ENCODE data around the gene REN. TPM values are rescaled to one million over a fixed set of nuclear protein-coding genes. Genes with fewer than 3 reads are reported as not detected.

Gene REN
- total and polyA plus RNA-seq, 2 of the 13 experiments (the other 11 are each of a cell fraction or from before 2014, with no cell fraction given), result not detected

- TF ChIP-seq, protein P1, sequence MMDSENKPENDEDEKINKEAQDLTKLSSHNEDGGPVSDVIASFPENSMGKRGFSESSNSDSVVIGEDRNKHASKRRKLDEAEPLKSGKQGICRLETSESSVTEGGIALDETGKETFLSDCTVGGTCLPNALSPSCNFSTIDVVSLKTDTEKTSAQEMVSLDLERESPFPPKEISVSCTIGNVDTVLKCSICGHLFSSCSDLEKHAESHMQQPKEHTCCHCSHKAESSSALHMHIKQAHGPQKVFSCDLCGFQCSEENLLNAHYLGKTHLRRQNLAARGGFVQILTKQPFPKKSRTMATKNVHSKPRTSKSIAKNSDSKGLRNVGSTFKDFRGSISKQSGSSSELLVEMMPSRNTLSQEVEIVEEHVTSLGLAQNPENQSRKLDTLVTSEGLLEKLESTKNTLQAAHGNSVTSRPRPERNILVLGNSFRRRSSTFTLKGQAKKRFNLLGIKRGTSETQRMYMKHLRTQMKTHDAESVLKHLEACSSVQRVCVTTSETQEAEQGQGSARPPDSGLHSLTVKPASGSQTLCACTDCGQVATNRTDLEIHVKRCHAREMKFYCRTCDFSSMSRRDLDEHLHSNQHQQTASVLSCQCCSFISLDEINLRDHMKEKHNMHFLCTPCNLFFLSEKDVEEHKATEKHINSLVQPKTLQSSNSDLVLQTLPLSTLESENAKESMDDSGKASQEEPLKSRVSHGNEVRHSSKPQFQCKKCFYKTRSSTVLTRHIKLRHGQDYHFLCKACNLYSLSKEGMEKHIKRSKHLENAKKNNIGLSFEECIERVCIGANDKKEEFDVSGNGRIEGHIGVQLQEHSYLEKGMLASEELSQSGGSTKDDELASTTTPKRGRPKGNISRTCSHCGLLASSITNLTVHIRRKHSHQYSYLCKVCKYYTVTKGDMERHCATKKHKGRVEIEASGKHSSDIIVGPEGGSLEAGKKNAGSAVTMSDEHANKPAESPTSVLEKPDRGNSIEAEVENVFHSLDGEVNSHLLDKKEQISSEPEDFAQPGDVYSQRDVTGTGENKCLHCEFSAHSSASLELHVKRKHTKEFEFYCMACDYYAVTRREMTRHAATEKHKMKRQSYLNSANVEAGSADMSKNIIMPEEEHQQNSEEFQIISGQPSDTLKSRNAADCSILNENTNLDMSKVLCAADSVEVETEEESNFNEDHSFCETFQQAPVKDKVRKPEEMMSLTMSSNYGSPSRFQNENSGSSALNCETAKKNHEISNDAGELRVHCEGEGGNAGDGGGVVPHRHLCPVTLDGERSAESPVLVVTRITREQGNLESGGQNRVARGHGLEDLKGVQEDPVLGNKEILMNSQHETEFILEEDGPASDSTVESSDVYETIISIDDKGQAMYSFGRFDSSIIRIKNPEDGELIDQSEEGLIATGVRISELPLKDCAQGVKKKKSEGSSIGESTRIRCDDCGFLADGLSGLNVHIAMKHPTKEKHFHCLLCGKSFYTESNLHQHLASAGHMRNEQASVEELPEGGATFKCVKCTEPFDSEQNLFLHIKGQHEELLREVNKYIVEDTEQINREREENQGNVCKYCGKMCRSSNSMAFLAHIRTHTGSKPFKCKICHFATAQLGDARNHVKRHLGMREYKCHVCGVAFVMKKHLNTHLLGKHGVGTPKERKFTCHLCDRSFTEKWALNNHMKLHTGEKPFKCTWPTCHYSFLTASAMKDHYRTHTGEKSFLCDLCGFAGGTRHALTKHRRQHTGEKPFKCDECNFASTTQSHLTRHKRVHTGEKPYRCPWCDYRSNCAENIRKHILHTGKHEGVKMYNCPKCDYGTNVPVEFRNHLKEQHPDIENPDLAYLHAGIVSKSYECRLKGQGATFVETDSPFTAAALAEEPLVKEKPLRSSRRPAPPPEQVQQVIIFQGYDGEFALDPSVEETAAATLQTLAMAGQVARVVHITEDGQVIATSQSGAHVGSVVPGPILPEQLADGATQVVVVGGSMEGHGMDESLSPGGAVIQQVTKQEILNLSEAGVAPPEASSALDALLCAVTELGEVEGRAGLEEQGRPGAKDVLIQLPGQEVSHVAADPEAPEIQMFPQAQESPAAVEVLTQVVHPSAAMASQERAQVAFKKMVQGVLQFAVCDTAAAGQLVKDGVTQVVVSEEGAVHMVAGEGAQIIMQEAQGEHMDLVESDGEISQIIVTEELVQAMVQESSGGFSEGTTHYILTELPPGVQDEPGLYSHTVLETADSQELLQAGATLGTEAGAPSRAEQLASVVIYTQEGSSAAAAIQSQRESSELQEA (CRISPR knock-in tag; IDR thresholded peaks at IDR 0.05; ENCODE audit: not compliant biosample characterization), result no peak
- no peak for TF ChIP-seq KAT7 (CRISPR knock-in tag; IDR thresholded peaks at IDR 0.05; ENCODE audit: borderline replicate concordance)
- TF ChIP-seq, protein P2, sequence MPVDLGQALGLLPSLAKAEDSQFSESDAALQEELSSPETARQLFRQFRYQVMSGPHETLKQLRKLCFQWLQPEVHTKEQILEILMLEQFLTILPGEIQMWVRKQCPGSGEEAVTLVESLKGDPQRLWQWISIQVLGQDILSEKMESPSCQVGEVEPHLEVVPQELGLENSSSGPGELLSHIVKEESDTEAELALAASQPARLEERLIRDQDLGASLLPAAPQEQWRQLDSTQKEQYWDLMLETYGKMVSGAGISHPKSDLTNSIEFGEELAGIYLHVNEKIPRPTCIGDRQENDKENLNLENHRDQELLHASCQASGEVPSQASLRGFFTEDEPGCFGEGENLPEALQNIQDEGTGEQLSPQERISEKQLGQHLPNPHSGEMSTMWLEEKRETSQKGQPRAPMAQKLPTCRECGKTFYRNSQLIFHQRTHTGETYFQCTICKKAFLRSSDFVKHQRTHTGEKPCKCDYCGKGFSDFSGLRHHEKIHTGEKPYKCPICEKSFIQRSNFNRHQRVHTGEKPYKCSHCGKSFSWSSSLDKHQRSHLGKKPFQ (CRISPR knock-in tag; IDR thresholded peaks at IDR 0.05; ENCODE audit: insufficient replicate concordance), result no peak
- peak; percentile 43; the same call in 1 of the 2 replicates for TF ChIP-seq GABPB1 (CRISPR knock-in tag; IDR thresholded peaks at IDR 0.05)
- TF ChIP-seq ZNF598 (CRISPR knock-in tag; IDR thresholded peaks at IDR 0.05; ENCODE audit: borderline replicate concordance), result peak; percentile 39; the same call in 1 of the 2 replicates
- no peak for TF ChIP-seq TGIF2 (CRISPR knock-in tag; IDR thresholded peaks at IDR 0.05)
- no peak for TF ChIP-seq SPEN (CRISPR knock-in tag; IDR thresholded peaks at IDR 0.05; ENCODE audit: low read depth)
- TF ChIP-seq THAP8 (CRISPR knock-in tag; IDR thresholded peaks at IDR 0.05; ENCODE audit: borderline replicate concordance), result no peak
- TF ChIP-seq NR2F2 (IDR thresholded peaks at IDR 0.05; ENCODE audit: borderline replicate concordance, low read depth), result no peak
- TF ChIP-seq MLLT10 (CRISPR knock-in tag; IDR thresholded peaks at IDR 0.05), result no peak
- peak; percentile 59; the same call in 1 of the 2 replicates for TF ChIP-seq SALL1 (CRISPR knock-in tag; IDR thresholded peaks at IDR 0.05)
- no peak for TF ChIP-seq SCMH1 (CRISPR knock-in tag; IDR thresholded peaks at IDR 0.05; ENCODE audit: borderline replicate concordance)
- TF ChIP-seq ZFY (CRISPR knock-in tag; IDR thresholded peaks at IDR 0.05), result 0 out of 2 replicates have a peak, but pooled peaks have one; percentile 24
- no peak for TF ChIP-seq HCFC1 (IDR thresholded peaks at IDR 0.05; ENCODE audit: low read depth, low read length)
- TF ChIP-seq ZNF354B (CRISPR knock-in tag; IDR thresholded peaks at IDR 0.05), result no peak
- no peak for TF ChIP-seq JDP2 (CRISPR knock-in tag; IDR thresholded peaks at IDR 0.05; ENCODE audit: borderline replicate concordance)
- no peak for TF ChIP-seq ZMAT3 (CRISPR knock-in tag; conservative IDR thresholded peaks at IDR 0.05)
Measured at GRCh38 chr1:204162494-204163074, 3.6 kb downstream of the REN start (continued).

All from HepG2 (cell line).